Trophoblast cell (in vitro differentiated cells and primary cell): Measurements from ENCODE around the gene HSF4.

Experiments
- DNase-seq, 2 donors: peaks; one replicate each; pipeline ENCODE4 v3.0.0-alpha.2; 2016
- H2AFZ ChIP-seq: 2 replicates; pipeline ENCODE4 v1.6.1; 2013; ENCODE audit warnings: low read length, moderate library complexity, mild to moderate bottlenecking; ENCODE audit not compliant: insufficient read depth, poor library complexity
- H2AK5ac ChIP-seq: 2 replicates; pipeline ENCODE4 v1.6.1; 2013; ENCODE audit warnings: mild to moderate bottlenecking, low read length
- H2BK120ac ChIP-seq: 2 replicates; pipeline ENCODE4 v1.6.1; 2013; ENCODE audit warnings: low read length, mild to moderate bottlenecking, moderate library complexity; ENCODE audit not compliant: insufficient read depth, poor library complexity
- H2BK12ac ChIP-seq: 2 replicates; pipeline ENCODE4 v1.6.1; 2013; ENCODE audit warnings: mild to moderate bottlenecking, low read length, moderate library complexity
- H2BK5ac ChIP-seq: 2 replicates; pipeline ENCODE4 v1.6.1; 2013; ENCODE audit warnings: low read length, low read depth, moderate library complexity, mild to moderate bottlenecking; ENCODE audit not compliant: poor library complexity
- H3K14ac ChIP-seq: 2 replicates; pipeline ENCODE4 v1.6.1; 2013; ENCODE audit warnings: mild to moderate bottlenecking, low read length
- H3K18ac ChIP-seq: 2 replicates; pipeline ENCODE4 v1.6.1; 2013; ENCODE audit warnings: mild to moderate bottlenecking, low read length
- H3K23ac ChIP-seq: 2 replicates; pipeline ENCODE4 v1.6.1; 2013; ENCODE audit warnings: low read length
- H3K27ac ChIP-seq: 2 replicates; pipeline ENCODE4 v1.5.1; 2013; ENCODE audit warnings: low read depth, mild to moderate bottlenecking, inconsistent platforms, low read length, moderate library complexity
- H3K27me3 ChIP-seq: 2 replicates; pipeline ENCODE4 v1.6.1; 2013; ENCODE audit warnings: inconsistent platforms, mild to moderate bottlenecking, low read length, moderate library complexity; ENCODE audit not compliant: insufficient read depth
- H3K36me3 ChIP-seq, 2 experiments: 1 replicate in 1 of 2; 2 replicates in 1 of 2; pipeline ENCODE4 v1.6.1; 2013; ENCODE audit warnings: low read length in 2 of 2, mild to moderate bottlenecking in 2 of 2, moderate library complexity in 1 of 2; ENCODE audit not compliant: insufficient read depth in 2 of 2, control insufficient read depth in 1 of 2
- H3K4ac ChIP-seq: 2 replicates; pipeline ENCODE4 v1.6.1; 2013; ENCODE audit warnings: low read depth, mild to moderate bottlenecking, low read length, moderate library complexity
- H3K4me1 ChIP-seq, 2 experiments: 1 replicate in 1 of 2; 2 replicates in 1 of 2; pipeline ENCODE4 v1.6.1; 2013; ENCODE audit warnings: low read length in 2 of 2, mild to moderate bottlenecking in 2 of 2, moderate library complexity in 1 of 2; ENCODE audit not compliant: insufficient read depth in 2 of 2, control insufficient read depth in 1 of 2
- H3K4me2 ChIP-seq: 2 replicates; pipeline ENCODE4 v1.6.1; 2013; ENCODE audit warnings: inconsistent platforms, mild to moderate bottlenecking, low read length, moderate library complexity
- H3K4me3 ChIP-seq: 2 replicates; pipeline ENCODE4 v1.5.1; 2013; ENCODE audit warnings: mild to moderate bottlenecking, low read depth, low read length, inconsistent platforms
- H3K79me1 ChIP-seq: one replicate; pipeline ENCODE4 v1.6.1; 2013; ENCODE audit warnings: low read length
- H3K79me2 ChIP-seq: 2 replicates; pipeline ENCODE4 v1.6.1; 2013; ENCODE audit warnings: low read length, mild to moderate bottlenecking; ENCODE audit not compliant: control insufficient read depth, insufficient read depth, poor library complexity
- H3K9ac ChIP-seq: 2 replicates; pipeline ENCODE4 v1.6.1; 2013; ENCODE audit warnings: mild to moderate bottlenecking, low read length
- H3K9me3 ChIP-seq: 2 replicates; pipeline ENCODE4 v1.6.1; 2013; ENCODE audit warnings: low read depth, mild to moderate bottlenecking, control low read depth, inconsistent platforms, low read length; ENCODE audit not compliant: insufficient read depth
- H4K12ac ChIP-seq: 2 replicates; pipeline ENCODE4 v1.6.1; 2013; ENCODE audit warnings: low read depth, mild to moderate bottlenecking, low read length, moderate library complexity
- H4K8ac ChIP-seq: 2 replicates; pipeline ENCODE4 v1.6.1; 2013; ENCODE audit warnings: low read depth, mild to moderate bottlenecking, low read length, moderate library complexity
- H4K91ac ChIP-seq: one replicate; pipeline ENCODE4 v1.6.1; 2013; ENCODE audit warnings: low read depth, mild to moderate bottlenecking, low read length, moderate library complexity
- WGBS: extraction: QIAGEN DNeasy Blood & Tissue Kit; methylation state at CpG from one replicate; pipeline ENCODE4 v1.1.7; 2013; ENCODE audit warnings: missing lambda C conversion rate; ENCODE audit not compliant: insufficient read length, insufficient coverage; ENCODE audit errors: extremely low coverage; 5-methylcytosine and 5-hydroxymethylcytosine counted together

Gene HSF4

DNA sequence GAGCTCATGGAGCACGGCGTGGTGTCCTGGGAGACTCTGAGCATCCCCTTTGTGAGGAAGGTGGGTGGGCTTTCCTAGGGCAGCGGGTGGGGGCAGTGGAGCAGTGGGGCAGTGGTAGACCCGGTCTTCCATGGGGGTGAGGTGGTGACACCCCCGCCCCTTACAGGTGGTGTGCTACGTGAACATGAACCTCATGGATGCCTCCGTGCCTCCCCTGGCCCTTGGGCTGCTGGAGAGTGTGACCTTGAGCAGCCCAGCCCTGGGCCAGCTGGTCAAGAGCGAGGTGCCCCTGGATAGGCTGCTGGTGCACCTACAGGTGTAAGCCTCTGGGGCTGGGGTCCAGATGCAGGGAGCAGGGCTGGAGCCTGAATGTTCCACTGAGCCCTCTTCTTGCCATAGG, 35.9 kb downstream of the HSF4 start:
- Histone ChIP-seq H3K4me1 (peaks cover 12 to 20% of the 10 kb centered on the region in 2 experiments), H3K4ac (no peak overlapping the region), H3K9ac (no peak overlapping the region), H3K4me2 (no peak overlapping the region), H3K79me1 (peaks cover 8% of the 10 kb centered on the region), H3K9me3 (peaks cover 4% of the 10 kb centered on the region), H4K12ac (no peak overlapping the region), H4K91ac (no peak overlapping the region), H3K4me3 (no peak overlapping the region), H3K23ac (no peak overlapping the region), H2AK5ac (no peak overlapping the region), H3K36me3 (peaks cover 60 to 67% of the 10 kb centered on the region in 2 experiments), H3K14ac (no peak overlapping the region), H3K18ac (no peak overlapping the region), H2BK12ac (no peak overlapping the region), H2AFZ (no peak overlapping the region), H3K27ac (no peak overlapping the region), H3K27me3 (no peaks in the 10 kb centered on the region), H2BK120ac (no peak overlapping the region), H3K79me2 (no peaks in the 10 kb centered on the region), H2BK5ac (no peak overlapping the region), H4K8ac (no peak overlapping the region)
- no peak for DNase-seq
- WGBS = no CpG with 5 or more reads among the region's 8 CpGs

DNA sequence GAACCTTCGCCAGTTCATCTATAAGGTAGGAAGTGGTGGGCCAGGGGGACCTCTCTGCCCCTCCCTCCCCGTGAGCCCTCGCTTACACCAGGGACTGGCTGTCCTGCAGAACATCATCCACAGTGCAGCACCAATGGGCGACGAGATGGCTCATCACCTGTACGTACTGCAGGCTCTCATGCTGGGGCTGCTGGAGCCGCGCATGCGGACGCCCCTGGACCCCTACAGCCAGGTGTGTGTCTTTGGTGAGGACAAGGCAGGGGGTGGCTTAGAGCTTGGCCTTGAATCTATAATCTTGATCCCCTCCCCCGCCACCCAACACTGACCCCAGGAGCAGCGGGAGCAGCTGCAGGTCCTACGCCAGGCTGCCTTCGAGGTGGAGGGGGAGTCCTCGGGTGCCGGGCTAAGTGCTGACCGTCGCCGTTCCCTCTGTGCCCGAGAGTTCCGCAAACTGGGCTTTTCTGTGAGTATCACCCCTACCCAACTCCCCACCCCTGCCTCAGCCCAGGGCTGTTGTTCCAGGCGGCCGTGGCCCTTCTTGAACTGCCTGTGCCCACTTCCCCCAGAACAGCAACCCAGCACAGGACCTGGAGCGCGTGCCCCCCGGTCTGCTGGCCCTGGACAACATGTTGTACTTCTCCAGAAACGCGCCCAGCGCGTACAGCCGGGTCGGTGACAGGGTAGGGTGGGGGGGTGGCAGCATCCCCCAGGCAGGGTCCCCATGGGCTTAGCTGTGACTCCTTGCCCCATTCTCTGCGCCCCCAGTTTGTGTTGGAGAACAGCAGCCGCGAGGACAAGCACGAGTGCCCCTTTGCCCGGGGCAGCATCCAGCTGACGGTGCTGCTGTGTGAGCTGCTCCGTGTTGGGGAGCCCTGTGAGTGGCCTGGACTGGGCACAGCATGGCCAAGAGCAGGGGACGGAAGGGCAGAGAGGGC, 37.1 kb downstream of the HSF4 start:
- no peak overlapping the region for H3K14ac ChIP-seq
- no peak overlapping the region for H3K23ac ChIP-seq
- no peak overlapping the region for H4K91ac ChIP-seq
- H3K4me1 ChIP-seq = peaks cover 14 to 26% of the 10 kb centered on the region in 2 experiments
- no peak overlapping the region for H2AK5ac ChIP-seq
- no peak overlapping the region for H2BK120ac ChIP-seq
- no peak overlapping the region for H2BK12ac ChIP-seq
- H4K12ac ChIP-seq = no peak overlapping the region
- no peak for DNase-seq
- H3K27me3 ChIP-seq = no peaks in the 10 kb centered on the region
- H3K4me2 ChIP-seq = no peak overlapping the region
- no peaks in the 10 kb centered on the region for H3K79me2 ChIP-seq
- no CpG with 5 or more reads among the region's 40 CpGs for WGBS
- H3K9me3 ChIP-seq = peaks cover 4% of the 10 kb centered on the region
- no peak overlapping the region for H3K4me3 ChIP-seq
- H3K79me1 ChIP-seq = peaks cover 11% of the 10 kb centered on the region
- no peak overlapping the region for H2AFZ ChIP-seq
- no peak overlapping the region for H3K27ac ChIP-seq
- H3K18ac ChIP-seq = no peak overlapping the region
- H3K4ac ChIP-seq = no peak overlapping the region
- H4K8ac ChIP-seq = no peak overlapping the region
- no peak overlapping the region for H3K9ac ChIP-seq
- H3K36me3 ChIP-seq = peaks cover 49 to 55% of the 10 kb centered on the region in 2 experiments
- no peak overlapping the region for H2BK5ac ChIP-seq

GRCh38 chr16:67202426-67202825, 37.9 kb downstream of the HSF4 start:
- peaks cover 42 to 48% of the 10 kb centered on the region in 2 experiments for H3K36me3 ChIP-seq
- no peak overlapping the region for H3K27ac ChIP-seq
- no peak overlapping the region for H3K23ac ChIP-seq
- no peak overlapping the region for H3K4me3 ChIP-seq
- H3K4me2 ChIP-seq = no peak overlapping the region
- peaks cover 4% of the 10 kb centered on the region for H3K9me3 ChIP-seq
- H4K12ac ChIP-seq = no peak overlapping the region
- peaks cover 21 to 29% of the 10 kb centered on the region in 2 experiments for H3K4me1 ChIP-seq
- no peak overlapping the region for H4K8ac ChIP-seq
- no peak overlapping the region for H2AFZ ChIP-seq
- H4K91ac ChIP-seq = no peak overlapping the region
- H2BK12ac ChIP-seq = no peak overlapping the region
- H2BK5ac ChIP-seq = no peak overlapping the region
- H2BK120ac ChIP-seq = no peak overlapping the region
- H3K27me3 ChIP-seq = no peaks in the 10 kb centered on the region
- no CpG with 5 or more reads among the region's 12 CpGs for WGBS
- no peak overlapping the region for H3K14ac ChIP-seq
- no peak overlapping the region for H2AK5ac ChIP-seq
- no peak for DNase-seq
- H3K4ac ChIP-seq = no peak overlapping the region
- H3K9ac ChIP-seq = no peak overlapping the region
- H3K18ac ChIP-seq = no peak overlapping the region
- peaks cover 13% of the 10 kb centered on the region for H3K79me1 ChIP-seq
- H3K79me2 ChIP-seq = no peaks in the 10 kb centered on the region

- Histone ChIP-seq H2BK5ac (no peak overlapping the region), H3K23ac (no peak overlapping the region), H3K36me3 (peaks cover 36 to 42% of the 10 kb centered on the region in 2 experiments), H3K9me3 (peaks cover 4% of the 10 kb centered on the region), H3K9ac (no peak overlapping the region), H3K4me2 (no peak overlapping the region), H3K27me3 (no peaks in the 10 kb centered on the region), H4K8ac (no peak overlapping the region), H3K4me1 (peaks cover 26 to 33% of the 10 kb centered on the region in 2 experiments), H4K91ac (no peak overlapping the region), H2BK12ac (no peak overlapping the region), H4K12ac (no peak overlapping the region), H3K4me3 (no peak overlapping the region), H3K27ac (no peak overlapping the region), H3K18ac (no peak overlapping the region), H3K14ac (no peak overlapping the region), H3K4ac (no peak overlapping the region), H3K79me1 (peaks cover 15% of the 10 kb centered on the region), H2AFZ (no peak overlapping the region), H2BK120ac (no peak overlapping the region), H3K79me2 (no peaks in the 10 kb centered on the region), H2AK5ac (no peak overlapping the region)
- no CpG with 5 or more reads among the region's 23 CpGs for WGBS
- no peak for DNase-seq
Observed at GRCh38 chr16:67202956-67203493, 38.5 kb downstream of the HSF4 start.
